Transverse colon (tissue), 4 donors: ENCODE measurements around the gene THOP1. TPM values are rescaled to one million over a fixed set of nuclear protein-coding genes. Genes with fewer than 3 reads are reported as not detected.

ENCODE experiments used
- DNase-seq: peaks from one replicate; pipeline ENCODE4 v3.0.0-alpha.2; 2019
- H3K27ac ChIP-seq, 4 donors: fragments of 200-600 bp; sonication (generic); 2 replicates each; pipeline ENCODE4 v1.5.1; 2016 to 2018; ENCODE audit warnings: inconsistent platforms in 4 of 4
- H3K27me3 ChIP-seq: fragments of 200-600 bp; sonication (generic); 2 replicates; pipeline ENCODE4 v1.5.1; 2017; ENCODE audit warnings: inconsistent platforms
- H3K36me3 ChIP-seq, 4 donors: fragments of 200-600 bp; sonication (generic); 2 replicates each; pipeline ENCODE4 v1.5.1; 2017 to 2019; ENCODE audit warnings: inconsistent platforms in 4 of 4
- H3K4me1 ChIP-seq, 4 donors: fragments of 200-600 bp; sonication (generic); 2 replicates each; pipeline ENCODE4 v1.5.1; 2017 to 2020; ENCODE audit warnings: inconsistent platforms in 4 of 4
- H3K4me3 ChIP-seq, 4 donors: fragments of 200-600 bp; sonication (generic); 1 replicate in 1 of 4; 2 replicates in 3 of 4; pipeline versions ENCODE4 v1.5.1 to v1.6.1; 2017 to 2019; ENCODE audit warnings: inconsistent platforms in 4 of 4
- H3K9me3 ChIP-seq, 2 donors: fragments of 200-600 bp; sonication (generic); 2 replicates each; pipeline ENCODE4 v1.5.1; 2017 to 2019; ENCODE audit warnings: inconsistent platforms in 2 of 2
- EP300 ChIP-seq: sonication (generic); formaldehyde crosslinking; IDR thresholded peaks from one replicate; pipeline ENCODE4 v1.6.1; 2017; ENCODE audit warnings: antibody characterized with exemption, low read depth
- POLR2A ChIP-seq: fragments of 450-650 bp; IDR thresholded peaks from one replicate; pipeline ENCODE4 v1.6.1; 2016; ENCODE audit warnings: antibody characterized with exemption, mild to moderate bottlenecking, moderate library complexity
- POLR2AphosphoS5 ChIP-seq, 3 donors: sonication (generic); formaldehyde crosslinking; IDR thresholded peaks; one replicate each; pipeline ENCODE4 v1.6.1; 2016; ENCODE audit warnings: antibody characterized with exemption in 3 of 3
- WGBS, 2 donors: methylation state at CpG; one replicate each; pipeline ENCODE4 v1.1.5; 2018; ENCODE audit warnings: low coverage in 1 of 2; 5-methylcytosine and 5-hydroxymethylcytosine counted together
- in situ Hi-C, 4 donors: fragments of 200-750 bp; cut with MboI; loops; one replicate each; pipeline versions ENCODE4 v1.15.0 to v1.15.1; 2017; ENCODE audit warnings: low sequenced_read_pairs in 3 of 4, low pct_ligation_motif_present in 1 of 4, low pct_unique_long_range_greater_than_20kb in 1 of 4
- intact Hi-C: fragments of 100-400 bp; cut with DNase I; formaldehyde crosslinking; loops from one replicate; pipeline ENCODE4 v1.15.1; 2023; ENCODE audit warnings: low total_unique reads
- total RNA-seq, 4 donors: library from RNA; depleted of rRNA; stranded (reverse); fragments of >200 nt; gene quantifications; one replicate each; pipeline ENCODE4 v1.1.0, GENCODE V29; 2016
- TF ChIP-seq, protein P1 (sequence below), 5 experiments: fragments of 200-600 bp in 3 of 5; fragments of 450-650 bp in 2 of 5; sonication (generic) in 3 of 5; IDR thresholded peaks; 1 replicate in 2 of 5; 2 replicates in 3 of 5; pipeline ENCODE4 v1.5.1; 2016 to 2017; ENCODE audit warnings: antibody characterized with exemption in 5 of 5, inconsistent platforms in 3 of 5, mild to moderate bottlenecking in 2 of 5, moderate library complexity in 1 of 5

Gene THOP1
- total RNA-seq, 4 donors from 2014 or later: 32.9 to 149 (median 42.0) TPM

DNA sequence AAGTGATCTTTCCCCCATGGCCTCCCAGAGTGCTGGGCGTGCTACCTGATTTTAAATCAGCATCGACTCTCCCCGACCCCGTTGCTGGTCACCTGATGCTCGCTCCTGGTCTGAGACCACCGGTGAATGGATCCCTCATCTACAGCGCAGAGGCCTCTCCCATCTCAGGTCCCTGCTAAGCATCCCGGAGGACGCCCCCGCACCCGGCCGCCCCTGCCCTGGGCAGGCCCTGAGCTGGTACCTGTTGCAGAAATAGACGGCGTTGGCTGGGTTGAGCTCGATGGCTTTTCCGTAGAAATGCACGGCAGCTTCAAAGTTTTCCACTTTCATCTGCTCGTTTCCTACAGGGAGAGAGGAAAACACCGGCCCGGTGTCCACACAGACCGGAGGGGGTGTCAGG, 20.4 kb upstream of the THOP1 start:
- no peak for DNase-seq
- Histone ChIP-seq H3K36me3 (peaks cover 0 to 40% (median 20%) of the 10 kb centered on the region in 4 donors), H3K9me3 (no peaks in the 10 kb centered on the region), H3K4me1 (no peaks in the 10 kb centered on the region), H3K27me3 (no peaks in the 10 kb centered on the region), H3K27ac (no peak overlapping the region), H3K4me3 (no peak overlapping the region)
- TF ChIP-seq POLR2AphosphoS5 (IDR thresholded peaks at IDR 0.05): no peak
- intact Hi-C loops: no loop called here
- WGBS, 2 donors: 92 to 100% methylated on average over 1 to 21 of the region's 21 CpGs
- in situ Hi-C loops: no loop called here

DNA sequence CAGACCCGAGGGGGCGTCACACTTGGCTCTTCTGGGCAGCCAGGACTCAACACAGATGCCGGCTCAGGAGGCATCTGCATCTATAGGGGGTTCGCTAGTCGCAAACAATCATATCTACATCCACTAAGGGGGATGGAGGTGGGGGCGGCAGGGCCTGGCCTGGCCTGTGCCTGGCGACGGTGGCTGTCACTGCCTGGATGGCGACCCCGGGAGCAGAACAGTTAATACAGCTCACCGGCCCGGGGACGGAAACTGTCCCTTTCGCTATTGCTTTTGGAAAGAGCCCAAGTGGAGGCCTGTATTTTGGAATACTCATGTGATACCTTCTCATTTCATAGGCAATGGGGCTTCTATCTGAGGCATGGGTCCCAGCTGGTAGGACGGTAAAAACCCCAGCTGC, 19.9 kb upstream of the THOP1 start:
- in situ Hi-C loops (no loop called here), intact Hi-C loops (no loop called here)
- peaks cover 0 to 4% (median 1%) of the 10 kb centered on the region in 4 donors for H3K4me1 ChIP-seq
- TF ChIP-seq POLR2AphosphoS5 (IDR thresholded peaks at IDR 0.05) (no peak), EP300 (no peak), POLR2A (no peak)
- TF ChIP-seq, protein P1, sequence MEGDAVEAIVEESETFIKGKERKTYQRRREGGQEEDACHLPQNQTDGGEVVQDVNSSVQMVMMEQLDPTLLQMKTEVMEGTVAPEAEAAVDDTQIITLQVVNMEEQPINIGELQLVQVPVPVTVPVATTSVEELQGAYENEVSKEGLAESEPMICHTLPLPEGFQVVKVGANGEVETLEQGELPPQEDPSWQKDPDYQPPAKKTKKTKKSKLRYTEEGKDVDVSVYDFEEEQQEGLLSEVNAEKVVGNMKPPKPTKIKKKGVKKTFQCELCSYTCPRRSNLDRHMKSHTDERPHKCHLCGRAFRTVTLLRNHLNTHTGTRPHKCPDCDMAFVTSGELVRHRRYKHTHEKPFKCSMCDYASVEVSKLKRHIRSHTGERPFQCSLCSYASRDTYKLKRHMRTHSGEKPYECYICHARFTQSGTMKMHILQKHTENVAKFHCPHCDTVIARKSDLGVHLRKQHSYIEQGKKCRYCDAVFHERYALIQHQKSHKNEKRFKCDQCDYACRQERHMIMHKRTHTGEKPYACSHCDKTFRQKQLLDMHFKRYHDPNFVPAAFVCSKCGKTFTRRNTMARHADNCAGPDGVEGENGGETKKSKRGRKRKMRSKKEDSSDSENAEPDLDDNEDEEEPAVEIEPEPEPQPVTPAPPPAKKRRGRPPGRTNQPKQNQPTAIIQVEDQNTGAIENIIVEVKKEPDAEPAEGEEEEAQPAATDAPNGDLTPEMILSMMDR (IDR thresholded peaks at IDR 0.05): no peak
- no peak overlapping the region for H3K27ac ChIP-seq
- H3K27me3 ChIP-seq: no peaks in the 10 kb centered on the region
- peaks cover 0 to 40% (median 20%) of the 10 kb centered on the region in 4 donors for H3K36me3 ChIP-seq
- 88 to 91% methylated on average over 8 to 15 of the region's 15 CpGs for WGBS, 2 donors
- DNase-seq: no peak
- H3K9me3 ChIP-seq: no peaks in the 10 kb centered on the region
- no peak overlapping the region for H3K4me3 ChIP-seq

DNA sequence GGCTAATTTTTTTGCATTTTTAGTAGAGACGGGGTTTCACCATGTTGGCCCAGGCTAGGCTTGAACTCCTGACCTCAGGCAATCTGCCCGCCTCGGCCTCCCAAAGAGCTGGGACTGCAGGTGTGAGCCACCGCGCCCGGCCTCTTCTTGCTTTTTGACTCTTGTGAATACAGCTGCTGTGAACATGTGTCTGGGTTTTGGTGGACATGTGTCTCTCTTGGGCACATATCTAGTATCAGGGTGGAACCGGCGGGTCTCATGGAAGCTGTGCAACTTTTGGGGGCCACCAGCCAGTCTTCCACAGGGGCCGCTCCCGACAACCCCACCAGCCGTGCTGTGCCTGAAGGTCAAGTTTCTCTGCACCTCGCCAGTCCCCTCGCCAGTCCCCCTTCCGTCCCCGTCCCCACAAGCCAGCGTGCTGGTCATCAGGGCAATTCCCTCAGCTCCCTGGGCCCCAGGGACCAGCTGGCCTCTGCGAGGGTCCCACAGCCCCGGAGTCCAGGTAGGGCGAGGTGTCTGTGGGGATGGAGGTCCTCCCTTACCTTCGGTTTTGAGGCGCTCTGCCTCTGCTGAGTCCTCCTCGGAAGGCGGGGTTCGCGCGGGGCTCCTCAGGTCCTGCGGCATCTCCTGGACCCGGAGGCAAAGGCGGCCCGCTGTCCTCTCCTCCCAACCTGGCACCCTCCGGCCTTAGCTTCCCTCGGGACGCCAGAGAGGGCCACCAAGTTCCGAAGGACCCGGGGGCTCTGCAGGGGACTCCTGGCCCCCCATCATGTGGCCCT, 18.5 kb upstream of the THOP1 start:
- intact Hi-C loops (no loop called here), in situ Hi-C loops (no loop called here)
- TF ChIP-seq, protein P1 (IDR thresholded peaks at IDR 0.05): no peak
- TF ChIP-seq EP300: no peak
- no peak for TF ChIP-seq POLR2AphosphoS5 (IDR thresholded peaks at IDR 0.05)
- TF ChIP-seq POLR2A: no peak
- 95 to 100% methylated on average over 1 to 32 of the region's 35 CpGs for WGBS, 2 donors
- Histone ChIP-seq H3K36me3 (peaks cover 0 to 32% (median 15%) of the 10 kb centered on the region in 4 donors), H3K27me3 (no peaks in the 10 kb centered on the region), H3K4me1 (peaks cover 0 to 9% (median 6%) of the 10 kb centered on the region in 4 donors), H3K9me3 (no peaks in the 10 kb centered on the region), H3K4me3 (no peak overlapping the region), H3K27ac (no peak overlapping the region)
- DNase-seq: no peak

DNA sequence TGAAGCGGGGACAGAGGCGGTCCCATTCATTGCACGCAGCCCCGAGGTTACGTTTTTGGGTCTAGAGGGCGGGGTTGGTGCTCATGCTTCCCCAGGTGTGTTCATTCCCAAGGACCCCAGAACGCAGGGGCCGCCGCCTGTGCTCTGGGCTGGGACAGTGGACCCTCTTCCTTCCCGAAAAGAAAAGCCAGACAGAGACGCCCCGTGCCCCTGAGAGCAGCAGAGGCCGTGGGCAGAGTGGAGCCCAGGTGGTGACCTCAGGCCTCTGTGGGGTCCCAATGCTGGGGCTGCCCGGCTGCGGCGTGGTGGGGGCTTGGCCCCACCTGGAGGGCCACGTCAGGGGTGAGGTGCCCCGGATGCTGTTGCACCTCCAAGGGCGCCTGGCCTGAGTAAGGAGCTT, 17.6 kb upstream of the THOP1 start:
- TF ChIP-seq POLR2AphosphoS5 (IDR thresholded peaks at IDR 0.05) (no peak), POLR2A (no peak), EP300 (no peak)
- TF ChIP-seq, protein P1 (IDR thresholded peaks at IDR 0.05): no peak
- H3K27me3 ChIP-seq: no peaks in the 10 kb centered on the region

More for the DNA sequence above, 17.6 kb upstream of the THOP1 start:
- Histone ChIP-seq H3K4me1 (peaks cover 0 to 9% (median 6%) of the 10 kb centered on the region in 4 donors), H3K27ac (no peak overlapping the region), H3K4me3 (no peak overlapping the region), H3K36me3 (peaks cover 0 to 32% (median 15%) of the 10 kb centered on the region in 4 donors), H3K9me3 (no peaks in the 10 kb centered on the region)
- intact Hi-C loops (no loop called here), in situ Hi-C loops (no loop called here)
- DNase-seq: no peak
- WGBS, 2 donors: 97% methylated on average over 19 of the region's 19 CpGs; no CpG with 5 or more reads in 1 of the 2 donors
